GM11168 (cell line): Measurements from ENCODE around the gene SOST.

Experiments
- in situ Hi-C: fragments of 300-500 bp; cut with MboI; formaldehyde crosslinking; loops from one replicate; pipeline ENCODE4 v1.12.0; 2022; ENCODE audit warnings: low sequenced_read_pairs; ENCODE audit not compliant: unreplicated experiment

The SOST gene

GRCh38 chr17:43753493-43754129 is 5.0 kb downstream of the SOST start:
- in situ Hi-C loops = no loop called here

- in situ Hi-C loops = no loop called here
Observed at GRCh38 chr17:43750153-43750552, 8.4 kb downstream of the SOST start.

GRCh38 chr17:43745541-43745940 is 13.1 kb downstream of the SOST start:
- in situ Hi-C loops = no loop called here

- in situ Hi-C loops = loop anchor here (5.0 kb wide), 1 partner anchor 34 kb away; no protein-coding TSS in a partner anchor
Observed at GRCh38 chr17:43741636-43742035, 17.0 kb downstream of the SOST start.

- in situ Hi-C loops = loop anchor here (5.0 kb wide), 1 partner anchor 33 kb away; no protein-coding TSS in a partner anchor
Observed at GRCh38 chr17:43740541-43740940, 18.1 kb downstream of the SOST start.

- in situ Hi-C loops = no loop called here
Observed at GRCh38 chr17:43737722-43738121, 20.9 kb downstream of the SOST start.

GRCh38 chr17:43736389-43736788 is 22.2 kb downstream of the SOST start:
- in situ Hi-C loops = no loop called here

GRCh38 chr17:43734376-43734775 is 24.2 kb downstream of the SOST start:
- in situ Hi-C loops = no loop called here

- in situ Hi-C loops = no loop called here
Observed at GRCh38 chr17:43733956-43734355, 24.6 kb downstream of the SOST start.

GRCh38 chr17:43732958-43733357 is 25.6 kb downstream of the SOST start:
- in situ Hi-C loops = no loop called here

GRCh38 chr17:43728081-43728480 is 30.5 kb downstream of the SOST start:
- in situ Hi-C loops = no loop called here

- in situ Hi-C loops = no loop called here
Observed at GRCh38 chr17:43723697-43724359, 34.8 kb downstream of the SOST start.

GRCh38 chr17:43722870-43723665 is 35.5 kb downstream of the SOST start:
- in situ Hi-C loops = no loop called here

GRCh38 chr17:43722269-43722619 is 36.3 kb downstream of the SOST start:
- in situ Hi-C loops = no loop called here

- in situ Hi-C loops = no loop called here
Observed at GRCh38 chr17:43721537-43722268, 36.9 kb downstream of the SOST start.

GRCh38 chr17:43720311-43721060 is 38.1 kb downstream of the SOST start:
- in situ Hi-C loops = no loop called here

- in situ Hi-C loops = no loop called here
Observed at GRCh38 chr17:43719578-43719977, 39.0 kb downstream of the SOST start.

- in situ Hi-C loops = no loop called here
Observed at GRCh38 chr17:43718544-43718943, 40.0 kb downstream of the SOST start.

- in situ Hi-C loops = no loop called here
Observed at GRCh38 chr17:43717913-43718312, 40.7 kb downstream of the SOST start.
